IPS DF 6.9 (cell line): ENCODE results near the gene WWOX.

Experiments used
- DNase-seq: peaks from one replicate; pipeline ENCODE4 v3.0.0-alpha.2; 2013; ENCODE audit warnings: low read depth, low spot score
- H3K27ac ChIP-seq: one replicate; pipeline ENCODE4 v1.5.1; 2013; ENCODE audit warnings: low read length, control low read depth
- H3K27me3 ChIP-seq: 2 replicates; pipeline ENCODE4 v1.6.1; 2013; ENCODE audit warnings: mild to moderate bottlenecking, low read length; ENCODE audit not compliant: control insufficient read depth, insufficient read depth
- H3K36me3 ChIP-seq: 2 replicates; pipeline ENCODE4 v1.6.1; 2013; ENCODE audit warnings: low read length; ENCODE audit not compliant: control insufficient read depth, insufficient read depth
- H3K4me1 ChIP-seq: 2 replicates; pipeline ENCODE4 v1.6.1; 2013; ENCODE audit warnings: low read length; ENCODE audit not compliant: control insufficient read depth, insufficient read depth
- H3K4me3 ChIP-seq: 2 replicates; pipeline ENCODE4 v1.5.1; 2013; ENCODE audit warnings: mild to moderate bottlenecking, low read length
- H3K9me3 ChIP-seq: 2 replicates; pipeline ENCODE4 v1.6.1; 2013; ENCODE audit warnings: low read length, inconsistent platforms; ENCODE audit not compliant: control insufficient read depth, insufficient read depth
- WGBS: extraction: QIAGEN DNeasy Blood & Tissue Kit; methylation state at CpG from one replicate; pipeline ENCODE4 v1.1.7; 2013; ENCODE audit warnings: mixed read lengths, missing lambda C conversion rate; ENCODE audit not compliant: insufficient read length, insufficient coverage; 5-methylcytosine and 5-hydroxymethylcytosine counted together

The WWOX gene

DNA sequence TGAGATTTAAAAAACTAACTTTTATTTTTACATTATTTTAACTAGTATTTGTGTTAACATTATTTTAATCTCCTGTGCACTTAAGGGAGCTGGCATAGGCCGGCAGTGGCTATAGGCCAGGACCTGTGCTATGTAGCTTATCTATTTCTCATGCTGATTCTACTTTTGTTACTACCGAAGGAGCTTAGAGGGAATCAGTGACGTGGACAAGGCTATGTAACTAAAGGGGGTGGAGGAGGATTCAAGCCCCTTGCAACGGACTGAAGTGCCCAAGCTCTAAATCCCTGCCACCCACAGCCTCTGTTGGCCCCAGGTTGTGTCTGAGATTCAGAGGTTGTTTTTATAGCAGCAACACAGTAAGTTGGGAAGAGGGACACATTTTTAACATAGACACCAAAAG is 356.4 kb downstream of the WWOX start:
- Histone ChIP-seq H3K4me3 (no peak overlapping the region), H3K36me3 (no peaks in the 10 kb centered on the region), H3K9me3 (no peaks in the 10 kb centered on the region), H3K27me3 (no peaks in the 10 kb centered on the region), H3K4me1 (no peaks in the 10 kb centered on the region), H3K27ac (no peak overlapping the region)
- no peak for DNase-seq
- WGBS: no CpG with 5 or more reads among the region's 4 CpGs

DNA sequence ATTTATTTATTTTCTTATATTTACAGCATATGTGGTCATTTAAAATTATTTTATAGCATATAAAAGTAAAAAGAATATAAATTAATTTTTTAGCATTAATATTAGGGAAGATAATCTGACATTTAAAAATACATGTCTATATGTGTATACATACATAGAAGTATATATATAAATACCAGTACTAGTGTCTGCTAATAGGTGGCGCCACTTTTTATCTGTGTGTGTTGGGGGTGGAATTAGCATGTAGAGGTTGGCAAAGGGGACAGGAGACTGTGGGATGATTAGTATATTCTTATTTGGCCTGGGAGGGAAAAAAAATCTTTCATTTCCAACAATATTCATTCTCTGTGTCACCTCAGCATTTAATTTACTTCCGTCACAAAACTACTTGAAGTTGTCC is 359.1 kb downstream of the WWOX start:
- no peak for DNase-seq
- Histone ChIP-seq H3K27me3 (no peaks in the 10 kb centered on the region), H3K4me3 (no peak overlapping the region), H3K36me3 (no peaks in the 10 kb centered on the region), H3K27ac (no peak overlapping the region), H3K9me3 (no peaks in the 10 kb centered on the region), H3K4me1 (no peaks in the 10 kb centered on the region)
- WGBS: no CpG with 5 or more reads among the region's 2 CpGs

DNA sequence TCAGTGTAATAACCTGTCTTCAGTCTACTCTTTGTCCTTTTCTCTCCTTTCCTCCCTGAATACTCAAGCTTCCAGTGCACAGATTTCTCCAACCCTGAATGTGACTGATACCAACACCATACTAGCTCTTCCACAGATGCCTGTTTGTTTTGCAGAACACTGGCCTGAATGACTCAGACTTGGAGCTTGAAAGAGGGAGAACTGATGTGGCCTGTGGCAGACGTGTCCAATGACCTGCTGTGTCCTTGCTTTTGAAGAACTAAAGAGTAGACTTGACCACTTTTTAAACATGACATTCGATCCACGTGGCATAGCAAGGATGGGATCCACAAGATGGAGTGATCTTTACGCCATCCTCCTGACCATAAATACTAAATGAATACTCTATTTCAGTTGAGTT is 361.0 kb downstream of the WWOX start:
- Histone ChIP-seq H3K36me3 (no peaks in the 10 kb centered on the region), H3K27me3 (no peaks in the 10 kb centered on the region), H3K4me1 (no peaks in the 10 kb centered on the region), H3K4me3 (no peak overlapping the region), H3K9me3 (no peaks in the 10 kb centered on the region), H3K27ac (no peak overlapping the region)
- WGBS: no CpG with 5 or more reads among the region's 4 CpGs
- no peak for DNase-seq

DNA sequence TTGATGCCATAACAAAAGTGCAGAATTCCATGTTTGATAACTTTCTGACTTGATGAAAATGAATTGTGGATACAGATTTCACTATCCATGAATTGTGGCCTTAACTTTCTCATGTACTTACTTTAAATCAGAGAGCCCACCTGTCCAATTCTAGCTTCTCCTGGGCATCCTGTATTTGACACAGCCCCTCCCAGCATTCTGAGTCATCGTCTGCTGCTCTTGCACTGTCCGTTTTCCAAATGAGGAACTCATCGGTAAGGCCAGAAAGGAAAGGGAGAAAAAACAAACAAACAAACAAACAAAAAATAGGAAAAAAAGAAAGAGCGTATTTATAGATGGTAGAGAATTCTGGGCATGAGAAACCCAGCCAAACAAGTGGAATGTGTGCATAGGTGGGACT is 361.6 kb downstream of the WWOX start:
- H3K27ac ChIP-seq: no peak overlapping the region
- no peak for DNase-seq
- WGBS: no CpG with 5 or more reads among the region's 4 CpGs

DNA sequence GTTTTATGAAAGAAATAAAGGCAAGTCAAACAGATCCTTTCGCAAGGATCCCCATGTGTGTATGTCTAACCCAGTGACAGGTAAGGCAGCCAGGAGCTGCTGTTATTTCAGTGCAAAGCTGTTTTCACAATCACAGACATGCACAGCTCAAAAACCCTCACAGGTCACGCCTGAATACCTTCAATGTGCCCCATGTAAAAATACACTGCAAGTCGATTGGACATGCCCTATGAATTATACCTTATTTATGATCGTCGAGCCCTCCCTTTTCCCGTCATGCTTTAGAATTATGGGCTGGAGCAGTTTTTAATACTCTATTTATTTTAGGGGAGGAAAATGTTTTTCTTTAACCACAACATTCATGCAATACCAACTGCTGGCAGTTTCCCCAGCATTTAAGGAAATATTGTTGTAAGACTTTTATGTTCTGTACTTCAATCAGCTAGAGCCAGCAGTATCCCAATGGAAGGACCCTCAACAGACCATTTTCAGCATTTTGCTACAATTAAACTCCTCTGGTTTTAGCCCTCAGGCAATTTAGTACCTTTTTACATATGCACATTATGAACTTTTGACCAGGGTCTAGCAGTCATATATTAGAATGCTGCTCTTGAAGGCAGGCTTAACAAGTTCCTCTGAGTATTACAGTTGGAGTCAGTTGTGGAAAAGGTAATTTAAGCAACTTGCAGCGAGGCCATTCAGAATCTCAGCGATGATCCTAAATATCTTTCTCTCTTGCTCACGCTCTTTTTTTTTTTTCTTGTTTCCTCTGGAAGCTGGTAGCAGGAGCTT is 362.2 kb downstream of the WWOX start:
- no peak for DNase-seq

More for the DNA sequence above, 361.6 kb downstream of the WWOX start:
- H3K4me1 ChIP-seq: no peaks in the 10 kb centered on the region
- no peaks in the 10 kb centered on the region for H3K36me3 ChIP-seq
- H3K4me3 ChIP-seq: no peak overlapping the region
- no peaks in the 10 kb centered on the region for H3K9me3 ChIP-seq
- no peaks in the 10 kb centered on the region for H3K27me3 ChIP-seq

DNA sequence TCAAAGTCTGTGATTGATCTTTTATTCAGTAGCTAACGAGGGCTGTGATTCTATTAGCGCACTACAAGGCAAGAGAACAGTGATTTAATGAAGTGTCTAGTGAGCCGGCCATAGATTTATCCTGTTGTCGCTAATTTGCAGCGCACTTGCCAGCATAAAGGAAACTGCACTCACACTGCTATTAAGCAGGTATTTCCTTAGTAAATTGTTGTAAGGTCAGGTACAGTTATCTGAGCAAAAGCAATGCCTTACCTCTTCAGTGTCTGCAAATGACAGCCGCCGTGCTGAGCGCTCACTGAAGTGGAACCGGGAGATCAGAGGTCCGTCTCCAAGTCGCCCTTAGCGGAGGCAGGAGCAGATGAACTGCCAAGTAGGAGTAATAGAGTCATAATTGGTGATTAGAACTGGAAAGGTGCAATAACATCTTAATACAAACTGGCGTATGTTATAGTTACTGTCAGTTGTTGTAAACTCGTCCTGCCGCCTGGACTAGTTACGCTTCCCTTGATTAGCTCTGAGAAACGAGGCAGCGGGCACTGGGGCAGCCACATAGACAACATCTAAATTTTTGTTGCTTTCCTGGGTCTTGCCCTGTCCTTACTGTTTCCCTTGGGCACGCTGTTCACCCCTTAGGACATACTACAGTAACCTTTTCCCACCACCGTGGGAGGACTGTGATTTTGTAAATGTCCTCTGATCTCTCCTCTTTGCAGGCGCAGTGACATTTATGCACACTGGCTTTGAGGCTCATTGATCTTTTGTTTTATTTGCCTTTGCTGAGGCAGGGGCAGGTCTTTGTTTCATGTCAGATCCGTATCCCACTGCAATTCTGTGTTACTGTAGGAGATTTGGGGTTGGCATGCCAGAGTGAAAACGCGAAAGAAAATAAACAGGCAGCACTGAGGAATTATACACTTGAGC is 363.1 kb downstream of the WWOX start:
- no peak for DNase-seq
- Histone ChIP-seq H3K4me1 (no peaks in the 10 kb centered on the region), H3K36me3 (no peaks in the 10 kb centered on the region), H3K9me3 (no peaks in the 10 kb centered on the region), H3K4me3 (no peak overlapping the region), H3K27me3 (no peaks in the 10 kb centered on the region), H3K27ac (no peak overlapping the region)
- no CpG with 5 or more reads among the region's 24 CpGs for WGBS

More for the DNA sequence above, 362.2 kb downstream of the WWOX start:
- H3K27me3 ChIP-seq: no peaks in the 10 kb centered on the region
- WGBS: no CpG with 5 or more reads among the region's 9 CpGs
- H3K4me1 ChIP-seq: no peaks in the 10 kb centered on the region
- H3K9me3 ChIP-seq: no peaks in the 10 kb centered on the region
- H3K27ac ChIP-seq: no peak overlapping the region
- no peak overlapping the region for H3K4me3 ChIP-seq
- no peaks in the 10 kb centered on the region for H3K36me3 ChIP-seq

DNA sequence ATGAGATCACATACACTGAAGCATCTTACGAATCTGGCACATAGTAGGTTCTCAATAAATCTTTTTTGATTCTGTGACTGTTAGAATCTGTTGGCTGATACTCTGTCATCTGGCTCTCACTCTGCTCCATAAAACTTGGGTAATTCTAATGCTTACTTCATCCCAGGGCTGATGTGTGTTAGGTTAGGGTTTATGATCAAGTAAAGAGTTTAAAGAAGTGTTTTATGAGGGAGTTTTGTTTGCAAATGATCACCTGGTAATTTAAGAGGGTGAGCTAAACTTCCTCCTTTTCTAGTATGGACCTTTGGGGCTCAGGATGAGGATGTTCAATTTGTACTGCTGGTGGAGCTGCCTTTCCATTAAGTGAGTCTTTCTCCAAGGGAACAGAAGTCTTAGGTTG is 364.1 kb downstream of the WWOX start:
- no peak overlapping the region for H3K4me3 ChIP-seq
- H3K27ac ChIP-seq: no peak overlapping the region
- H3K9me3 ChIP-seq: no peaks in the 10 kb centered on the region
- H3K4me1 ChIP-seq: no peaks in the 10 kb centered on the region
- no CpG with 5 or more reads among the region's 1 CpG for WGBS
- no peak for DNase-seq
- no peaks in the 10 kb centered on the region for H3K27me3 ChIP-seq
- no peaks in the 10 kb centered on the region for H3K36me3 ChIP-seq

DNA sequence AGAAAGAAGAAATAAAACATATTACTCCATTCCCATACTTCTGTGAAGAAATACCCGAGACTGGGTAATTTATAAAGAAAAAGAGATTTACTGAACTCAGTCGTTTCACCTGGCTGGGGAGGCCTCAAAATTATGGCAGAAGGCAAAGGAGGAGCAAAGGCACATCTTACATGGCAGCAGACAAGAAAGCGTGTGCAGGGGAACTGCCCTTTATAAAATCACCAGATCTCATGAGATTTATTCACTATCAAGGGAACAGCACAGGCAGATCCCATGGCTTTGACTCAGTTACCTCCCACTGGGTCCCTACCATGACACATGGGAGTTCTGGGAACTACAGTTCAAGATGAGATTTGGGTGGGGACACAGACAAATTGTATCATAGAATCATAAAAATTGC is 365.4 kb downstream of the WWOX start:
- no peak overlapping the region for H3K4me3 ChIP-seq
- H3K27me3 ChIP-seq: no peaks in the 10 kb centered on the region
- H3K9me3 ChIP-seq: no peaks in the 10 kb centered on the region
- no peaks in the 10 kb centered on the region for H3K4me1 ChIP-seq
- H3K36me3 ChIP-seq: no peaks in the 10 kb centered on the region
- DNase-seq: no peak
- WGBS: no CpG with 5 or more reads among the region's 3 CpGs
- H3K27ac ChIP-seq: no peak overlapping the region

DNA sequence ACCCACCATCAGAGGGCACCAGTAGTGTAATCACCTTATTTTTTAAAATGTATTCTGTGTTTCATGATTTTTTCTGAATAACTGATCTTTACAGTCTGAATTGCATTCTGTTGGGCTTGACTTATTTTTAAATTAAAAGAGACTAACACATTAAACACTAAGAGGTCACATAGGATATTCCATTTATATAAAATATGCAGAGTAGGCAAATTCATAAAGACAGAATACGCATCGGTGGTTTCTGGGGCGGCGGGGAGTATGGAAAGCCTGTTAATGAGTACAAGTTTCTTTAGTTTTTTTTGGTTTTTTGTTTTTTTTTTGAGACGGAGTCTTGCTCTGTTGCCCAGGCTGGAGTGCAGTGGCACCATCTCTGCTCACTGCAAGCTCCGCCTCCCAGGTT is 366.3 kb downstream of the WWOX start:
- no peaks in the 10 kb centered on the region for H3K27me3 ChIP-seq
- H3K36me3 ChIP-seq: no peaks in the 10 kb centered on the region
- WGBS: no CpG with 5 or more reads among the region's 6 CpGs
- H3K9me3 ChIP-seq: no peaks in the 10 kb centered on the region
- no peak overlapping the region for H3K27ac ChIP-seq
- no peaks in the 10 kb centered on the region for H3K4me1 ChIP-seq
- no peak overlapping the region for H3K4me3 ChIP-seq
- DNase-seq: no peak

DNA sequence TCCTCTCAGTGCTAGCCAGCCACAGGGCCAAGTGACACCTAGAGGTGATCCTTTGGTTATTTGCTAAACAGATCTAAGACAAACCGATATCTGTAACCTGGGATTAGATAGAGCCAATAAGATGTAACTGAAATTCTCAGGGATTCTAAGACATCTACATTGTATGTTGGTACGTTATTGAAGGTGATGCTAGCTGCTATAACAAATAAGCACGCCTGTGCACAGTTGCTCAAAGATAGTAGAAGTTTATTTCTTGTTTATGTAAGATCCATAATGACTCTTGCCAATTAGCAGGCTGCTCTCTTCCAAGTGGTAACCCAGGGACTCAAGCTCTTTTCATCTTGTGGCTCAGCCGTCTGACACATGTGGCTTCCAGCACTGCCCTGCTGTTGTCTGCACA is 370.3 kb downstream of the WWOX start:
- no peaks in the 10 kb centered on the region for H3K4me1 ChIP-seq
- no peaks in the 10 kb centered on the region for H3K9me3 ChIP-seq
- no CpG with 5 or more reads among the region's 4 CpGs for WGBS

More for the DNA sequence above, 370.3 kb downstream of the WWOX start:
- no peak overlapping the region for H3K27ac ChIP-seq
- no peak for DNase-seq
- no peaks in the 10 kb centered on the region for H3K36me3 ChIP-seq
- H3K4me3 ChIP-seq: no peak overlapping the region
- no peaks in the 10 kb centered on the region for H3K27me3 ChIP-seq
